DND-41 (cell line): ENCODE data around the gene TTLL12.

Experiments
- ATAC-seq: fragments of 200-7000 bp; cut with Tn5 transposase; 3 replicates; pipeline ENCODE4 v1.9.1; 2021; ENCODE audit warnings: low read depth; ENCODE audit not compliant: insufficient read depth
- DNase-seq: peaks from one replicate; pipeline ENCODE4 v3.0.0-alpha.2; 2020
- H2AFZ ChIP-seq: 2 replicates; pipeline ENCODE4 v1.6.0; 2012; ENCODE audit warnings: low read depth, low read length
- H3K27ac ChIP-seq: 2 replicates; pipeline ENCODE4 v1.5.1; 2012; ENCODE audit warnings: low read length, inconsistent platforms
- H3K27me3 ChIP-seq: fragments of 200-600 bp; sonication (generic); 2 replicates; pipeline ENCODE4 v1.6.0; 2012; ENCODE audit warnings: low read length, mild to moderate bottlenecking, inconsistent platforms; ENCODE audit not compliant: insufficient read depth, poor library complexity
- H3K36me3 ChIP-seq: 2 replicates; pipeline ENCODE4 v1.5.1; 2012; ENCODE audit warnings: low read length, inconsistent platforms; ENCODE audit not compliant: insufficient read depth
- H3K4me1 ChIP-seq: 2 replicates; pipeline ENCODE4 v1.5.1; 2012; ENCODE audit warnings: mild to moderate bottlenecking, low read length; ENCODE audit not compliant: insufficient read depth
- H3K4me2 ChIP-seq: 2 replicates; pipeline ENCODE4 v1.6.0; 2012; ENCODE audit warnings: mild to moderate bottlenecking, moderate library complexity, low read length, inconsistent platforms; ENCODE audit not compliant: insufficient read depth
- H3K4me3 ChIP-seq, 2 experiments: fragments of 200-600 bp in 1 of 2; shearing (Covaris generic) in 1 of 2; 2 replicates each; pipeline ENCODE4 v1.5.1; 2012 to 2016; ENCODE audit warnings: inconsistent platforms in 2 of 2, low read length in 2 of 2, mild to moderate bottlenecking in 2 of 2, low read depth in 1 of 2, moderate library complexity in 1 of 2
- H3K79me2 ChIP-seq: 2 replicates; pipeline ENCODE4 v1.6.0; 2012; ENCODE audit warnings: low read length, inconsistent platforms; ENCODE audit not compliant: insufficient read depth
- H3K9ac ChIP-seq: 2 replicates; pipeline ENCODE4 v1.6.0; 2012; ENCODE audit warnings: low read depth, mild to moderate bottlenecking, inconsistent platforms, low read length, moderate library complexity
- H3K9me3 ChIP-seq: 2 replicates; pipeline ENCODE4 v1.5.1; 2012; ENCODE audit warnings: low read length, moderate library complexity, mild to moderate bottlenecking, inconsistent platforms; ENCODE audit not compliant: insufficient read depth, severe bottlenecking
- H4K20me1 ChIP-seq: 2 replicates; pipeline ENCODE4 v1.6.0; 2012; ENCODE audit warnings: low read length; ENCODE audit not compliant: insufficient read depth
- CTCF ChIP-seq: IDR thresholded peaks from 2 replicates; pipeline ENCODE4 v1.5.1; 2012; ENCODE audit warnings: borderline replicate concordance, low read length, moderate library complexity, mild to moderate bottlenecking; ENCODE audit not compliant: poor library complexity, severe bottlenecking; ENCODE audit errors: extremely low read depth
- EZH2 ChIP-seq: IDR thresholded peaks from 3 replicates; pipeline ENCODE4 v1.6.1; 2012; ENCODE audit warnings: borderline replicate concordance, low read depth, mild to moderate bottlenecking, moderate library complexity, low read length, inconsistent platforms; ENCODE audit not compliant: severe bottlenecking

The TTLL12 gene

GRCh38 chr22:43217285-43218030, 30.5 kb upstream of the TTLL12 start:
- no peaks in the 10 kb centered on the region for H3K27me3 ChIP-seq
- H3K4me2 ChIP-seq = no peak overlapping the region
- no peak overlapping the region for H3K27ac ChIP-seq
- H2AFZ ChIP-seq = no peak overlapping the region
- ATAC-seq (no peak), DNase-seq (no peak)
- H3K36me3 ChIP-seq = no peaks in the 10 kb centered on the region
- H4K20me1 ChIP-seq = no peaks in the 10 kb centered on the region
- H3K79me2 ChIP-seq = no peaks in the 10 kb centered on the region
- no peak overlapping the region for H3K4me3 ChIP-seq
- no peak overlapping the region for H3K9ac ChIP-seq
- H3K9me3 ChIP-seq = no peaks in the 10 kb centered on the region
- no peaks in the 10 kb centered on the region for H3K4me1 ChIP-seq
- no peak for TF ChIP-seq EZH2
- no peak for TF ChIP-seq CTCF

- Histone ChIP-seq H3K4me2 (no peak overlapping the region), H3K79me2 (no peaks in the 10 kb centered on the region), H3K9ac (no peak overlapping the region), H3K4me1 (no peaks in the 10 kb centered on the region), H2AFZ (no peak overlapping the region), H3K27me3 (no peaks in the 10 kb centered on the region), H3K27ac (no peak overlapping the region), H3K4me3 (no peak overlapping the region), H3K36me3 (no peaks in the 10 kb centered on the region), H3K9me3 (no peaks in the 10 kb centered on the region), H4K20me1 (no peaks in the 10 kb centered on the region)
- ATAC-seq = no peak
- no peak for TF ChIP-seq EZH2
- no peak for TF ChIP-seq CTCF
- no peak for DNase-seq
These were observed 29.8 kb upstream of the TTLL12 start for GRCh38 chr22:43216738-43217137.

GRCh38 chr22:43213962-43214361, 27.0 kb upstream of the TTLL12 start:
- Histone ChIP-seq H3K4me3 (no peak overlapping the region), H3K9ac (no peak overlapping the region), H3K4me1 (no peaks in the 10 kb centered on the region), H3K4me2 (no peak overlapping the region), H3K27me3 (no peaks in the 10 kb centered on the region), H3K79me2 (no peaks in the 10 kb centered on the region), H3K9me3 (no peaks in the 10 kb centered on the region), H3K36me3 (no peaks in the 10 kb centered on the region), H4K20me1 (no peaks in the 10 kb centered on the region), H3K27ac (no peak overlapping the region), H2AFZ (no peak overlapping the region)
- DNase-seq (no peak), ATAC-seq (no peak)
- TF ChIP-seq EZH2 = no peak
- TF ChIP-seq CTCF = no peak

- no peaks in the 10 kb centered on the region for H3K27me3 ChIP-seq
- H3K79me2 ChIP-seq = no peaks in the 10 kb centered on the region
- DNase-seq (no peak), ATAC-seq (no peak)
- no peak overlapping the region for H3K4me2 ChIP-seq
- H3K27ac ChIP-seq = no peak overlapping the region
- no peaks in the 10 kb centered on the region for H3K9me3 ChIP-seq
- H3K4me1 ChIP-seq = no peaks in the 10 kb centered on the region
- H3K9ac ChIP-seq = no peak overlapping the region
- no peaks in the 10 kb centered on the region for H3K36me3 ChIP-seq
- H3K4me3 ChIP-seq = no peak overlapping the region
- no peak for TF ChIP-seq CTCF
- no peaks in the 10 kb centered on the region for H4K20me1 ChIP-seq
- no peak overlapping the region for H2AFZ ChIP-seq
These were observed 26.1 kb upstream of the TTLL12 start for GRCh38 chr22:43213051-43213450.
